Pancreas (tissue), 10 donors: ENCODE measurements around the gene COPS4. TPM values are rescaled to one million over a fixed set of nuclear protein-coding genes. Genes with fewer than 3 reads are reported as not detected.
"Not testable (repeated sequence)": the region's sequence is repeated elsewhere in the genome, so short reads cannot be mapped to it uniquely, and the experiment has no call there.

ENCODE experiments used
- ATAC-seq, 4 donors: fragments of 200-7000 bp; cut with Tn5 transposase; one replicate each; pipeline versions ENCODE4 v1.8.0 to v1.9.1; 2020; ENCODE audit warnings: mild to moderate bottlenecking in 4 of 4, moderate library complexity in 4 of 4
- DNase-seq, 6 donors: peaks; one replicate each; pipeline ENCODE4 v3.0.0-alpha.2; 2020
- FAIRE-seq: peaks from 2 replicates; lab custom pipeline; 2012; peaks lifted over from hg19 to GRCh38; lab: Jason Lieb, UNC
- H3K27ac ChIP-seq, 4 donors: fragments of 200-600 bp; sonication (generic); 1 replicate in 3 of 4; 2 replicates in 1 of 4; pipeline versions ENCODE4 v1.5.0 to v1.8.0; 2020
- H3K27me3 ChIP-seq, 4 donors: fragments of 200-600 bp; one replicate each; pipeline ENCODE4 v1.8.0; 2021
- H3K36me3 ChIP-seq, 3 donors: fragments of 200-600 bp; sonication (generic) in 1 of 3; one replicate each; pipeline versions ENCODE4 v1.5.0 to v1.8.0; 2020 to 2021
- H3K4me1 ChIP-seq, 3 donors: fragments of 200-600 bp; one replicate each; pipeline ENCODE4 v1.8.0; 2021
- H3K4me3 ChIP-seq, 4 donors: fragments of 200-600 bp; sonication (generic) in 2 of 4; one replicate each; pipeline versions ENCODE4 v1.5.0 to v1.8.0; 2020 to 2021
- H3K9me3 ChIP-seq, 4 donors: fragments of 200-600 bp; one replicate each; pipeline ENCODE4 v1.8.0; 2021
- CTCF ChIP-seq, 4 donors: fragments of 200-600 bp; sonication (generic) in 3 of 4; IDR thresholded peaks; one replicate each; pipeline versions ENCODE4 v1.5.0 to v1.8.0; 2021; ENCODE audit warnings: antibody characterized with exemption in 4 of 4
- WGBS, 2 donors: extraction: QIAGEN DNeasy Blood & Tissue Kit; methylation state at CpG; one replicate each; pipeline ENCODE4 v1.1.7; 2013; 5-methylcytosine and 5-hydroxymethylcytosine counted together
- intact Hi-C, 3 donors: fragments of 100-400 bp; cut with DNase I; formaldehyde crosslinking; loops; one replicate each; pipeline versions ENCODE4 v1.11.1 to v1.14.2; 2022
- polyA plus RNA-seq, 2 donors: library from polyadenylated mRNA; stranded (reverse); fragments of 200-250 nt; gene quantifications; one replicate each; pipeline ENCODE4 v1.2.3, GENCODE V29; 2013
- total RNA-seq, 6 donors: library from RNA; stranded (reverse); fragmentation: NEBNext Ultra II Directional in 4 of 6; extraction: Animal tissue kit (Norgen Biotek cat#: 25700) in 4 of 6; gene quantifications; one replicate each; pipeline versions ENCODE4 v1.2.1 to v1.2.4, GENCODE V29; 2021 to 2023
- donor health status: healthy with polysubstance abuse.
- donor health status: DM: no; HTN: no; CAD: no; lungs with moderate emphysema.
- donor health status: DM: no; HTN: no; CAD: no.
- donor health status: control.
- donor health status: control.
- donor health status: Bipolar disorder and iron deficiency.
- donor health status: DM: yes; HTN: yes; CAD: no.
- donor health status: DM: no; HTN: no; CAD: no.
- donor health status: DM: no; HTN: no; CAD: no.
- donor health status: DM: yes; HTN: yes; CAD: no.

Gene COPS4
- total and polyA plus RNA-seq, 8 donors, result 9.0 to 23.2 (median 13.0) TPM

- peak in 2 of 4 donors; percentile 52 to 53 for ATAC-seq
Measured at GRCh38 chr4:83046693-83047473, 11.9 kb downstream of the COPS4 start.

GRCh38 chr4:83048781-83049180, 13.8 kb downstream of the COPS4 start:
- intact Hi-C loops, ATAC-seq, H3K4me3 ChIP-seq, FAIRE-seq, H3K36me3 ChIP-seq, H3K9me3 ChIP-seq, H3K4me1 ChIP-seq, H3K27me3 ChIP-seq, DNase-seq, H3K27ac ChIP-seq: not testable (repeated sequence)
- WGBS, 2 donors, result 92 to 97% methylated on average over 8 of the region's 8 CpGs

More at GRCh38 chr4:83046693-83047473, 11.9 kb downstream of the COPS4 start:
- Histone ChIP-seq H3K4me3 (no peak overlapping the region), H3K9me3 (no peaks in the 10 kb centered on the region), H3K27me3 (no peaks in the 10 kb centered on the region), H3K27ac (no peak overlapping the region), H3K4me1 (peaks cover 0 to 4% (median 4%) of the 10 kb centered on the region in 3 donors), H3K36me3 (peaks cover 0 to 4% (median 0%) of the 10 kb centered on the region in 3 donors)
- DNase-seq, result no peak
- FAIRE-seq, result no peak
- no peak for TF ChIP-seq CTCF (IDR thresholded peaks at IDR 0.05)
- WGBS, 2 donors, result 50 to 51% methylated on average over 8 of the region's 8 CpGs
- intact Hi-C loops, result no loop called here

GRCh38 chr4:83054928-83055327, 19.9 kb downstream of the COPS4 start:
- no peak for ATAC-seq
- no peak for TF ChIP-seq CTCF (IDR thresholded peaks at IDR 0.05)
- intact Hi-C loops, result no loop called here
- Histone ChIP-seq H3K27me3 (no peaks in the 10 kb centered on the region), H3K36me3 (peaks cover 0 to 9% (median 0%) of the 10 kb centered on the region in 3 donors), H3K4me3 (no peak overlapping the region), H3K9me3 (no peaks in the 10 kb centered on the region), H3K27ac (no peak overlapping the region), H3K4me1 (no peaks in the 10 kb centered on the region)
- no peak for FAIRE-seq
- DNase-seq, result no peak

GRCh38 chr4:83062739-83063138, 27.8 kb downstream of the COPS4 start:
- intact Hi-C loops, result no loop called here
- Histone ChIP-seq H3K36me3 (peaks cover 0 to 14% (median 5%) of the 10 kb centered on the region in 3 donors), H3K27me3 (no peaks in the 10 kb centered on the region), H3K4me3 (no peak overlapping the region), H3K27ac (no peak overlapping the region), H3K9me3 (no peaks in the 10 kb centered on the region), H3K4me1 (no peaks in the 10 kb centered on the region)
- no peak for FAIRE-seq
- no peak for TF ChIP-seq CTCF (IDR thresholded peaks at IDR 0.05)
- ATAC-seq, result no peak
- no peak for DNase-seq
- WGBS, 2 donors, result 94 to 95% methylated on average over 4 of the region's 4 CpGs

GRCh38 chr4:83065266-83065665, 30.3 kb downstream of the COPS4 start:
- 98 to 100% methylated on average over 1 of the region's 1 CpG for WGBS, 2 donors
- Histone ChIP-seq H3K27ac (no peak overlapping the region), H3K36me3 (peaks cover 0 to 10% (median 6%) of the 10 kb centered on the region in 3 donors), H3K9me3 (no peaks in the 10 kb centered on the region), H3K4me3 (no peak overlapping the region), H3K4me1 (no peaks in the 10 kb centered on the region), H3K27me3 (no peaks in the 10 kb centered on the region)
- FAIRE-seq (no peak), ATAC-seq (no peak), DNase-seq (no peak)
- intact Hi-C loops, result no loop called here
- no peak for TF ChIP-seq CTCF (IDR thresholded peaks at IDR 0.05)
